Glomerular visceral epithelial cell (primary cell): Measurements from ENCODE around the gene POLD2.
A peak's percentile ranks its signal among the peaks of the same experiment; 100 is the strongest.

ENCODE experiments used
- DNase-seq: peaks from one replicate; pipeline ENCODE4 v3.0.0-alpha.2; 2016; ENCODE audit errors: extremely low spot score

POLD2 gene

GRCh38 chr7:44102846-44103565 is 20.3 kb downstream of the POLD2 start:
- no peak for DNase-seq

GRCh38 chr7:44101966-44102845 is 21.1 kb downstream of the POLD2 start:
- DNase-seq: peak; percentile 37

DNA sequence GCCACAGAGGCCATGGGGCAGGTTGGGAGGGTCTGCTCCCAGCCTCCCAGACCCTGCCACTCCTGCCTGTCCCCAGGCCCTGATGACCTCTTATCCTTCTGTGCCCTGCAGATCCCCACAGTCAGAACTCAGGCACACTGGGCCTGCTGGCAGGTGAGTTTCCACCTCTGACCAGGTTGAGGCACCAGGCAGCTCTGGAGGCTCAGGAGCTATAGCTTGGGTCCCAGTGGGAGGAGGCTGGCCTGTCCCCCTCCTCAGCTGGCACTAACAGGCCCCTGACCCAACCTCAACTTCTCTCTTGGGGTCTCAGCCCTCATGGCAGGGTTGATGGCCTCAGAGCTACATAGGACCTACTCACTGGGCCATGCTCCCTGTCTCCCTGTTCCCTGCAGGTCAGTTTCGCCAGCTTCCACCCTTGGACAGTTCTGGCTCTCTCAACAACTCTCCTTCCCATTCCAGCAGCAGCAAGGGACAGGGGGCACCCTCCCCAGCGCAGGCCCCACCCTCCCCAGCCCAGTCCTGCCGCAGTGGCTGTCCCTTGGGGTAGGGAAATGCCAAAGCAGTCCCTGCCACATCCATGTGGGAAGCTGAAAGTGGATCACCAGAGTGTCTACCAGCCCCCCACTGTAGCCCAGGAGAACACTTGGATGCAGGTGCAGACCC is 21.9 kb downstream of the POLD2 start:
- no peak for DNase-seq

GRCh38 chr7:44100458-44101302 is 22.7 kb downstream of the POLD2 start:
- DNase-seq: peak; percentile 95

- no peak for DNase-seq
Observed at GRCh38 chr7:44099669-44100068, 23.7 kb downstream of the POLD2 start.

- no peak for DNase-seq
Observed at GRCh38 chr7:44098092-44099068, 25.0 kb downstream of the POLD2 start.

DNA sequence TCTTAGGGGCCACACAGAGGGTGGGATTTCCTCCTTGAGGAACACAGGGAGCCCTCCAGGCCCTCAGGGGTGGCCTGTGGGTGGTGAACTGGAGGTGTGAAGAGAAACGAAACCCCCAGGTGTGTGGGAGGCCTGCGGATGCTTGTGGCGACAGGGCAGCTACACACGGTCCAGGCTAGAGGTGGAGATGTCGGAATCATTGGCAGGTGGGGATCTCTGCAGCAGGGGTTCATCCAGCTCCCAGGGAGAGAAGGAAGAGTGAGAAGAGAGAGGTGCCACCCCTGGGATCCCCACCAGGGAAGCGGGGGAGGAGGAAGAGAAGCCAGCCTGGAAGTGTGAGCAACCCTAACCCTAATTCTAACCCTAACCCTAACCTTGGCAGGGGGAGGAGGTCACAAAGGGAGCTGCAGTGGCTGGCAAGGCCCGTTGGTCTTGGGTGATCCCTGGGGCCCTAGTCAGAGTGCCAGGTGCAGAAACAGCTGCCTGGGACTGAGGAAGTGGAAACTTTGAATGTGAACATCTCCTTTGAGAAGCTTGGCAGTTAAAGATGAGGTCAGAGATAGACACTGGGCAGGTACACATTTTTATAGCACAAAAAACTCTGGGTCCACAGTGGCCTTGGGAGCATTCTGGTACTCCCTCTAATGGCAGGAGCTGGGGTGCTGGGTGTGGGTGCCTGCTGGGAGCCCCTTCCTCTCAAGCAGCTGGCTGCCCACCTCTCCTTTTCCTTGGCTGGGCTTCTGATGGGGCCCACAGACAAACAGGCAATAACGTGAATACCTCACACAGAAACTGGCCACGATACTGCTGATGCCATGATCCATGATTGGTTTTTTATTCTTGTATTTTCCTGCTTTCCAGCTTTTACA is 26.1 kb downstream of the POLD2 start:
- DNase-seq: no peak

DNA sequence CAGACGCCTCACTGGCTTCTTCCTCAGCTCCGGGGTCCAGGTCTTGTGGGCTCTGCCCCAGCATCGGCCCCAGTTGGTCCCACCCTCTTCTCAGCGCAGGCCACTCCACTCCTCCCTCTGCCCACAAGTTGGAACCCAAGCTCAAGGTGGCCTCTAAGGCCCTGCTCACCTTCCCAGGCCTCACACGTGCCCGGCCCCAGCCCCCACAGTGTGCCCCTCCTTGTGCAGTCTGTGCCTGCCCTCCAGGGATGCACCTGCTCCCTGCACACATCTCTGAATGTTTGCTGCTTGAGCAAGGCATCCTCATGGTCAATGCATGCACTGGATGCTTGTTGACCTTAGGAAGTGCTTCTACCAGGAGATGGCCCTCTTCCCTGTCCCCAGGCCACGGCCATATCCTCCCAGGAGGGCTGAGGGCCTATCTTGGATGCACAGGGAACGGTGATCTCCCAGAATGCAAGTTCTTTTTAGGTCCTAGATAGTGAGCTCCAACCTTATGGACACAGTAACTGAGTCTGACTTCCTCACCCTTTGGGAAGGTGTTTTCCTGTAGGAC is 26.9 kb downstream of the POLD2 start:
- DNase-seq: no peak

- no peak for DNase-seq
Observed at GRCh38 chr7:44095781-44096180, 27.6 kb downstream of the POLD2 start.

GRCh38 chr7:44094883-44095592 is 28.3 kb downstream of the POLD2 start:
- no peak for DNase-seq

GRCh38 chr7:44094365-44094764 is 29.0 kb downstream of the POLD2 start:
- no peak for DNase-seq

DNA sequence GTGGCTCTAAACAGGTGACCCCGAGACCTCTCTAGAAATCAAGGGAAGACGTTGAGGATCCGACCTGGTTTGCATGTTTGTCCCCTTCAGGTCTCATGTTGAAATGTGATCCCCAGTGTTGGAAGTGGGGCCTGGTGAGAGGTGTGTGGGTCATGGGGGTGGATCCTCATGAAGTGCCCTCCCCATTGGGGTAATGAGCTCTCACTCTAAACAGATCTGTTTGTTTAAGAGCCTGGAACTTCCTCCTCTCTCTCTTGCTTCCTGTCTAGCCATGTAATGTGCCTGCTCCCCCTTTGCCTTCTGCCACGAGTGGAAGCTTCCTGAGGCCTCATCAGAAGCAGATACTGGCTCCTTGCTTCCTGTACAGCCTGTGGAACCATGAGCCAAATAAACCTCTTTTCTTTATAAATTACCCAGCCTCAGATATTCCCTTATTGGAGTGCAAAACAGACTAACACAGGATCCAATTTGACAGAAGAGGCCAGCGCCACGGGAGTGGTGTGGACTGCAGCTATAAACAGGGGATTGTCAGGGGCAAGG is 30.2 kb downstream of the POLD2 start:
- no peak for DNase-seq

DNA sequence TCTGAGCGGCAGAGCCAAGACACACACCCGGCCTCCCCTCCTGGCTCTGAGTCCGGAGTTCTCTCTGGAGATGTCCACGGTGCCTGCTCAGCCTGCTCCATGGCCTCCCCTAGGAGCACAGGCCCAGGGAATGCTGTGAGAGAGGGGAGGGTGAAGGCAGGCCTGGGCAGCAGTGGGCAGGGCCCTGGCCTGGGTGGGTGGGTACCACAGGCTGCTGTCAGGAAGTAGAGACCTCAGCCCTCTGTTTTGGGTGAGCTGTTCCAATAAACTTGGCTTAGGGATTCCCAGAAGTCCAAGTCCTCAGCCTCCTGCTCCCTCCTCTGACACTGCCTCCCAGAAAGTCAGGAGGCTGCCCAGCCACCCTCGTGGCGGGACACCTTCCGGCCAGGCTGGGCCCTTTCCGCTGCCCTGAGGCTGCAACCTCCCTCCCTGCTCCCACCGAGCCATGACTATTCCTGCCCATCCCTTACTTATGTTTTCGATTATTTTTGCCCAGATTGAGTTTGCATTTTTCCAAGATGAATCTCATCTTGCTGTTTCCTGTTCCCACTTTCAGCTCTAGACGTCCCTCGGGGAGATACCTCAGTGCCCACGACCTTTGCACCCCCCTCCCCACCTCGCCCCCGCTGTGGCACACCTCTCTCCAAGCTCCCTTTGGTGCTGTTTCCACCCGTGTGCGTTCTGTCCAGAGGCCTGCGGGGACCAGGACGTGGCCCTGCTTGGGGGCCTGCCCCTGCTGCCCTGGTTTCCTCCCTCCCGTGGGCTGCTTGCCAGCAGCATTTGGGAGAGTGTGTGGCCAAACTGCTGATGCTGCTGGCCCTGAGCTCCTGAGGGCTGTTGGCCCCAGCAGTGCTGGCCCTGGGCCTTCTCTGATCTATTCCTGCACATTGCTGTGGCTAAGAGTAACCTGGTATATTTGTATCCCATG is 35.2 kb downstream of the POLD2 start:
- DNase-seq: peak; percentile 75

GRCh38 chr7:44086627-44087026 is 36.7 kb downstream of the POLD2 start:
- DNase-seq: no peak

DNA sequence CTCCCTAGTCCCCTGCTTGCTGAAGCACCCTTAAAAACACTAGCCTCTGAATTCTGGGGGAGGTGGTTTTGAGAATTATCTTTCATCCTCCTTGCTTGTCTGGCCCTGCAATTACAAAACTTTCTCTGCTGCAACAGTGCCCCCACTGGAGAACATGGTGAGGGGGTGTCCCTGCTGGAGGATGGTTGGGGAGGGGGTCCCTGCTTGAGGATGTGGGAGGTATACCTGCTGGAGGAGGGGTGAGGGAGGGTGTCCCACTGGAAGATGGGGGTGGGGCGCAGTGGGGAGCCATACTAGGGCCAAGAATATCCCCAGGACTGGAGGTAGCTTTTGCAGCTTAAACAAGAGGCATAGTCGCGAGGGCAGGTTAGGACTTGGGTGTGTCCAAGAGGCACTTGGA is 37.8 kb downstream of the POLD2 start:
- DNase-seq: no peak

GRCh38 chr7:44084701-44085100 is 38.6 kb downstream of the POLD2 start:
- no peak for DNase-seq

- DNase-seq: no peak
Observed at GRCh38 chr7:44083796-44084195, 39.6 kb downstream of the POLD2 start.
